SU-DHL-6 (cell line): ENCODE measurements around the gene SEMA3D.

Source experiments
- CTCF ChIP-seq: fragments of 200-600 bp; sonication (generic); IDR thresholded peaks from one replicate; pipeline ENCODE4 v1.5.1; 2017; ENCODE audit warnings: antibody characterized with exemption, mild to moderate bottlenecking, low read length, moderate library complexity; ENCODE audit not compliant: insufficient read depth, poor library complexity, severe bottlenecking
- EZH2phosphoT487 ChIP-seq: fragments of 200-600 bp; sonication (generic), shearing (Covaris generic); conservative IDR thresholded peaks from 2 replicates; pipeline ENCODE4 v1.6.1; 2018; ENCODE audit warnings: mild to moderate bottlenecking, antibody characterized with exemption, low read length, moderate library complexity, mixed read lengths

DNA sequence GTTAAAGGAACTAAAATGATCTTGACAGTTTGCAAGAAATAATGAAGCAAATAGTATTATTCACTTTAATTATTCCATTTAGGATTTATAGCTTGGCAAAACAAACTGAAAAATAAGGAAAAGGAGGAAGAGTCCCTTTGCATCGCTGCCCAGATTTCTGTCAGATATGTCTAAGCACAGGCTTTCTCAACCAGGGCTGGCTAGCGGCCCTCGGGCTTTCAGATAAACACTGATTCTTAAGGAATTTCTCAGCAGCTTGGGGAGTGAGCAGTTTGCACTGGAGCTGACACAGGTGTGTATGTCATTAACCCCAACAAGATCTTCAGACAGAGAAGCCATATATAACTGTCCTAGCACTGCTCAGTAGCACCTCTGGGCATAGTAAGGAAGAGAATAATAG lies 47.9 kb upstream of the SEMA3D start:
- TF ChIP-seq CTCF (no peak), EZH2phosphoT487 (no peak)
